GM18511 (cell line): Measurements from ENCODE around the gene GRID2.
A peak's percentile ranks its signal among the peaks of the same experiment; 100 is the strongest.
"Not testable (repeated sequence)": the region's sequence is repeated elsewhere in the genome, so short reads cannot be mapped to it uniquely, and the experiment has no call there.

Experiments
- ATAC-seq: cut with Tn5 transposase; IDR thresholded peaks from one replicate; pipeline ENCODE4 v1.9.1; 2021; ENCODE audit warnings: mild to moderate bottlenecking, moderate library complexity; ENCODE audit not compliant: unreplicated experiment

GRID2 gene

GRCh38 chr4:92305148-92305877 is 1.5 kb downstream of the GRID2 start:
- ATAC-seq = no peak

GRCh38 chr4:92305878-92306520 is 2.2 kb downstream of the GRID2 start:
- no peak for ATAC-seq

- ATAC-seq = no peak
Measured at GRCh38 chr4:92307181-92307580, 3.4 kb downstream of the GRID2 start.

GRCh38 chr4:92307866-92308265 is 4.1 kb downstream of the GRID2 start:
- ATAC-seq = no peak

GRCh38 chr4:92317047-92317446 is 13.3 kb downstream of the GRID2 start:
- no peak for ATAC-seq

GRCh38 chr4:92328095-92328494 is 24.3 kb downstream of the GRID2 start:
- ATAC-seq = no peak

GRCh38 chr4:92333016-92333415 is 29.2 kb downstream of the GRID2 start:
- no peak for ATAC-seq

GRCh38 chr4:92334716-92335350 is 31.1 kb downstream of the GRID2 start:
- no peak for ATAC-seq

- ATAC-seq = no peak
Measured at GRCh38 chr4:92339676-92340075, 35.9 kb downstream of the GRID2 start.

GRCh38 chr4:92344216-92344615 is 40.5 kb downstream of the GRID2 start:
- ATAC-seq = no peak

- no peak for ATAC-seq
Measured at GRCh38 chr4:92346289-92346688, 42.5 kb downstream of the GRID2 start.

GRCh38 chr4:92357966-92358365 is 54.2 kb downstream of the GRID2 start:
- ATAC-seq = no peak

GRCh38 chr4:92359491-92359890 is 55.7 kb downstream of the GRID2 start:
- ATAC-seq = no peak

- ATAC-seq = no peak
Measured at GRCh38 chr4:92362028-92362427, 58.3 kb downstream of the GRID2 start.

GRCh38 chr4:92368653-92369052 is 64.9 kb downstream of the GRID2 start:
- no peak for ATAC-seq

GRCh38 chr4:92381616-92382015 is 77.8 kb downstream of the GRID2 start:
- ATAC-seq = no peak

GRCh38 chr4:92382128-92382527 is 78.4 kb downstream of the GRID2 start:
- no peak for ATAC-seq

- peak; percentile 91 for ATAC-seq
Measured at GRCh38 chr4:92387459-92388069, 83.8 kb downstream of the GRID2 start.

- ATAC-seq = no peak
Measured at GRCh38 chr4:92399032-92399431, 95.3 kb downstream of the GRID2 start.

- ATAC-seq = not testable (repeated sequence)
Measured at GRCh38 chr4:92403525-92403924, 99.8 kb downstream of the GRID2 start.

GRCh38 chr4:92406488-92406887 is 102.7 kb downstream of the GRID2 start:
- no peak for ATAC-seq

GRCh38 chr4:92421920-92422319 is 118.2 kb downstream of the GRID2 start:
- no peak for ATAC-seq
